GM12873 (cell line): ENCODE data around the gene MYL10.

Experiments used
- TF ChIP-seq, protein P1 (sequence below): IDR thresholded peaks from 2 replicates; pipeline ENCODE4 v1.5.1; 2012; ENCODE audit warnings: low read depth, mild to moderate bottlenecking, moderate library complexity, low read length, control low read depth; ENCODE audit not compliant: insufficient read depth; ENCODE audit errors: missing control alignments

The MYL10 gene

GRCh38 chr7:101618207-101618839 is 10.8 kb downstream of the MYL10 start:
- TF ChIP-seq, protein P1, sequence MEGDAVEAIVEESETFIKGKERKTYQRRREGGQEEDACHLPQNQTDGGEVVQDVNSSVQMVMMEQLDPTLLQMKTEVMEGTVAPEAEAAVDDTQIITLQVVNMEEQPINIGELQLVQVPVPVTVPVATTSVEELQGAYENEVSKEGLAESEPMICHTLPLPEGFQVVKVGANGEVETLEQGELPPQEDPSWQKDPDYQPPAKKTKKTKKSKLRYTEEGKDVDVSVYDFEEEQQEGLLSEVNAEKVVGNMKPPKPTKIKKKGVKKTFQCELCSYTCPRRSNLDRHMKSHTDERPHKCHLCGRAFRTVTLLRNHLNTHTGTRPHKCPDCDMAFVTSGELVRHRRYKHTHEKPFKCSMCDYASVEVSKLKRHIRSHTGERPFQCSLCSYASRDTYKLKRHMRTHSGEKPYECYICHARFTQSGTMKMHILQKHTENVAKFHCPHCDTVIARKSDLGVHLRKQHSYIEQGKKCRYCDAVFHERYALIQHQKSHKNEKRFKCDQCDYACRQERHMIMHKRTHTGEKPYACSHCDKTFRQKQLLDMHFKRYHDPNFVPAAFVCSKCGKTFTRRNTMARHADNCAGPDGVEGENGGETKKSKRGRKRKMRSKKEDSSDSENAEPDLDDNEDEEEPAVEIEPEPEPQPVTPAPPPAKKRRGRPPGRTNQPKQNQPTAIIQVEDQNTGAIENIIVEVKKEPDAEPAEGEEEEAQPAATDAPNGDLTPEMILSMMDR = no peak

- TF ChIP-seq, protein P1 = no peak
Observed at GRCh38 chr7:101617451-101618206, 11.5 kb downstream of the MYL10 start.

DNA sequence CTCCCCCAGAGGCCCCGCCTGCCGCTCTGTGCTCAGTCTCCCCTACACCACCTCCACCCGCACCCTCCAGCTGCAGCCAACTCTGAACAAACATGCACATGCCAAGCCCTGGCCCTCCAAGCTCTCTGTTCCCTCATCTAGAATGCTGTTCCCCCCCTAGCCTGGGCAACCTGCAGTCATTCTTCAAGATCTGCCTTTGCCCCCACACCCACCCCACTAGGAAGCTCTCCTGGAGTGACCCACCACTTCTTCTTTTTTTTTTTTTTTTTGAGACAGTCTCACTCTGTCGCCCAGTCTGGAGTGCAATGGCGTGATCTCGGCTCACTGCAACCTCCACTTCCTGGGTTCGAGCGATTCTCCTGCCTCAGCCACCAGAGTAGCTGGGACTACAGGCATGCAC is 13.7 kb downstream of the MYL10 start:
- TF ChIP-seq, protein P1 = no peak

DNA sequence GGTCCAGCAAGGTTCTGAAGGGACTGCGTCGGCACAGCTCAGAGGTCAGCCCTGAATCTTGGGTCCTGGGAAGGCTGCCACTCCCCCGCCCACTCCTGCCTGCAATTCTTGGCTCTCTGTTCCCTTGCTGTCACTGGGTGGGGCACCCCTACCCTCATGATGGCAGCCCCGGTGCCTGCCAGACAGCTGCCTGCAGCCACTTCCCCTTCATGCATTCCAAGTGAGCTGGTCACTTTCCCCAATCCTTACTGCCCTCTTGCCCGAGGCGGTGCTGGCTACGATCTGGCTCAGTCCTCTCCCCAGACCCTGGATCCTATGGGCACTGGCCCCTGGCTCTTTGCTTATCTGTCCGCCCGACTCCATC is 14.2 kb downstream of the MYL10 start:
- TF ChIP-seq, protein P1 = no peak

GRCh38 chr7:101614098-101614938 is 14.8 kb downstream of the MYL10 start:
- TF ChIP-seq, protein P1 = no peak

- TF ChIP-seq, protein P1 = no peak
Observed at GRCh38 chr7:101612885-101613515, 16.1 kb downstream of the MYL10 start.
